Ishikawa (cell line): ENCODE results near the gene ZNF682.

Source experiments
- CEBPB ChIP-seq: IDR thresholded peaks from 2 replicates; pipeline ENCODE4 v1.6.1; 2012
- CREB1 ChIP-seq: IDR thresholded peaks from 2 replicates; pipeline ENCODE4 v1.6.1; 2012; ENCODE audit warnings: low read depth
- EGR1 ChIP-seq: IDR thresholded peaks from 2 replicates; pipeline ENCODE4 v1.6.1; 2012
- EP300 ChIP-seq: IDR thresholded peaks from 2 replicates; pipeline ENCODE4 v1.6.1; 2012; ENCODE audit warnings: borderline replicate concordance
- FOXM1 ChIP-seq: IDR thresholded peaks from 2 replicates; pipeline ENCODE4 v1.6.1; 2012; ENCODE audit warnings: low read depth, borderline replicate concordance
- MAX ChIP-seq: IDR thresholded peaks from 2 replicates; pipeline ENCODE4 v1.6.1; 2012
- NFIC ChIP-seq: IDR thresholded peaks from 2 replicates; pipeline ENCODE4 v1.6.1; 2012
- RAD21 ChIP-seq: IDR thresholded peaks from 2 replicates; pipeline ENCODE4 v1.6.1; 2012; ENCODE audit warnings: low read depth
- REST ChIP-seq: IDR thresholded peaks from 2 replicates; pipeline ENCODE4 v1.6.1; 2012; ENCODE audit warnings: low read depth, mild to moderate bottlenecking
- TAF1 ChIP-seq: IDR thresholded peaks from 2 replicates; pipeline ENCODE4 v1.6.1; 2012; ENCODE audit warnings: low read depth, mild to moderate bottlenecking
- TCF12 ChIP-seq: IDR thresholded peaks from 2 replicates; pipeline ENCODE4 v1.6.1; 2012; ENCODE audit warnings: low read depth
- TEAD4 ChIP-seq: IDR thresholded peaks from 2 replicates; pipeline ENCODE4 v1.6.1; 2012
- USF1 ChIP-seq: IDR thresholded peaks from 2 replicates; pipeline ENCODE4 v1.6.1; 2012
- YY1 ChIP-seq: IDR thresholded peaks from 2 replicates; pipeline ENCODE4 v1.6.1; 2012; ENCODE audit warnings: low read depth
- ZBTB7A ChIP-seq: IDR thresholded peaks from 2 replicates; pipeline ENCODE4 v1.6.1; 2012; ENCODE audit warnings: low read depth

The ZNF682 gene

GRCh38 chr19:20039203-20039723 lies at the start of gene ZNF682:
Gene ZNF682 (minus strand): TSS chr19:20039505. CDS start chr19:20039345, 160 bp downstream.
- TF ChIP-seq YY1 (0 out of 2 replicates have a peak, but pooled peaks have one; percentile 8), CREB1 (peak; percentile 5; the same call in 1 of the 2 replicates), EGR1 (no peak), MAX (peak; percentile 35; the same call in 1 of the 2 replicates)

- TF ChIP-seq REST (no peak), FOXM1 (no peak), CREB1 (no peak), NFIC (no peak), MAX (no peak), YY1 (no peak), TEAD4 (no peak), USF1 (no peak), CEBPB (no peak), EGR1 (no peak), RAD21 (no peak), TAF1 (no peak), EP300 (no peak), TCF12 (no peak), ZBTB7A (no peak)
Measured at GRCh38 chr19:20080656-20081055, 41.4 kb upstream of the ZNF682 start.

- no peak for TF ChIP-seq EGR1
- no peak for TF ChIP-seq EP300
- no peak for TF ChIP-seq TAF1
- TF ChIP-seq YY1, result no peak
- TF ChIP-seq RAD21, result no peak
- no peak for TF ChIP-seq NFIC
- no peak for TF ChIP-seq CEBPB
- TF ChIP-seq REST, result no peak
- no peak for TF ChIP-seq USF1
- no peak for TF ChIP-seq FOXM1
- no peak for TF ChIP-seq CREB1
- no peak for TF ChIP-seq TEAD4
- no peak for TF ChIP-seq ZBTB7A
- TF ChIP-seq TCF12, result no peak
- TF ChIP-seq MAX, result no peak
Measured at GRCh38 chr19:20079476-20079875, 40.2 kb upstream of the ZNF682 start.

GRCh38 chr19:20078581-20079031 lies 39.3 kb upstream of the ZNF682 start:
- TF ChIP-seq MAX, result no peak
- TF ChIP-seq USF1, result no peak
- TF ChIP-seq YY1, result no peak
- TF ChIP-seq ZBTB7A, result no peak
- TF ChIP-seq EP300, result no peak
- TF ChIP-seq TCF12, result no peak
- TF ChIP-seq CEBPB, result no peak
- TF ChIP-seq FOXM1, result no peak
- no peak for TF ChIP-seq TEAD4
- TF ChIP-seq RAD21, result no peak
- TF ChIP-seq TAF1, result no peak
- no peak for TF ChIP-seq EGR1
- TF ChIP-seq CREB1, result no peak
- TF ChIP-seq NFIC, result no peak

- TF ChIP-seq TAF1 (no peak), TEAD4 (no peak), EGR1 (no peak), EP300 (no peak), MAX (no peak), CREB1 (no peak), NFIC (no peak), TCF12 (no peak), RAD21 (no peak), YY1 (no peak)
Measured at GRCh38 chr19:20077791-20078463, 38.6 kb upstream of the ZNF682 start, which contains the start of gene ZNF90. Gene ZNF90 (plus strand): TSS chr19:20078000. CDS start chr19:20078133, 133 bp downstream.
